Measurements from ENCODE around the gene GFER. TPM values are rescaled to one million over a fixed set of nuclear protein-coding genes. Genes with fewer than 3 reads are reported as not detected.

Gene GFER
- total RNA-seq, 1 donor, result 8.7 TPM

GRCh38 chr16:1998852-1999801, 15.1 kb downstream of the GFER start:
- H3K27me3 ChIP-seq (ENCODE audit: insufficient read depth, low read length), result no peaks in the 10 kb centered on the region
- peaks cover 2% of the 10 kb centered on the region for H3K4me1 ChIP-seq (ENCODE audit: insufficient read depth, low read length)
- no peak overlapping the region for H3K4me3 ChIP-seq (ENCODE audit: insufficient read depth, low read length)
- H3K79me2 ChIP-seq (ENCODE audit: insufficient read depth, low read length), result peaks cover 31% of the 10 kb centered on the region
- no peak for TF ChIP-seq CTCF (IDR thresholded peaks at IDR 0.05; ENCODE audit: extremely low read depth, low read depth, low read length)
- H3K9me3 ChIP-seq (ENCODE audit: low read depth, low read length), result no peaks in the 10 kb centered on the region
- no peak overlapping the region for H2AFZ ChIP-seq (ENCODE audit: low read length)
- no peak overlapping the region for H3K27ac ChIP-seq (ENCODE audit: low read depth, low read length)
- no peak for DNase-seq (ENCODE audit: insufficient read length, low spot score, missing footprints)
- peaks cover 23% of the 10 kb centered on the region for H4K20me1 ChIP-seq (ENCODE audit: insufficient read depth, low read length)
- H3K36me3 ChIP-seq (ENCODE audit: insufficient read depth, low read length), result peaks cover 53% of the 10 kb centered on the region
- H3K4me2 ChIP-seq (ENCODE audit: insufficient read depth, low read length), result no peak overlapping the region

- Histone ChIP-seq H3K79me2 (ENCODE audit: insufficient read depth, low read length) (peaks cover 40% of the 10 kb centered on the region), H3K27me3 (ENCODE audit: insufficient read depth, low read length) (no peaks in the 10 kb centered on the region), H3K9me3 (ENCODE audit: low read depth, low read length) (no peaks in the 10 kb centered on the region), H4K20me1 (ENCODE audit: insufficient read depth, low read length) (peaks cover 32% of the 10 kb centered on the region), H3K4me1 (ENCODE audit: insufficient read depth, low read length) (peaks cover 6% of the 10 kb centered on the region), H3K36me3 (ENCODE audit: insufficient read depth, low read length) (peaks cover 53% of the 10 kb centered on the region), H3K4me3 (ENCODE audit: insufficient read depth, low read length) (no peak overlapping the region), H2AFZ (ENCODE audit: low read length) (no peak overlapping the region), H3K4me2 (ENCODE audit: insufficient read depth, low read length) (no peak overlapping the region), H3K27ac (ENCODE audit: low read depth, low read length) (no peak overlapping the region)
- DNase-seq (ENCODE audit: insufficient read length, low spot score, missing footprints), result no peak
- no peak for TF ChIP-seq CTCF (IDR thresholded peaks at IDR 0.05; ENCODE audit: extremely low read depth, low read depth, low read length)
Measured at GRCh38 chr16:1999866-2000514, 16.0 kb downstream of the GFER start.

- H3K79me2 ChIP-seq (ENCODE audit: insufficient read depth, low read length), result peaks cover 50% of the 10 kb centered on the region
- H2AFZ ChIP-seq (ENCODE audit: low read length), result no peak overlapping the region
- peaks cover 42% of the 10 kb centered on the region for H4K20me1 ChIP-seq (ENCODE audit: insufficient read depth, low read length)
- H3K4me3 ChIP-seq (ENCODE audit: insufficient read depth, low read length), result no peak overlapping the region
- H3K4me2 ChIP-seq (ENCODE audit: insufficient read depth, low read length), result no peak overlapping the region
- no peaks in the 10 kb centered on the region for H3K9me3 ChIP-seq (ENCODE audit: low read depth, low read length)
- no peak for TF ChIP-seq CTCF (IDR thresholded peaks at IDR 0.05; ENCODE audit: extremely low read depth, low read depth, low read length)
- H3K4me1 ChIP-seq (ENCODE audit: insufficient read depth, low read length), result peaks cover 6% of the 10 kb centered on the region
- no peak overlapping the region for H3K27ac ChIP-seq (ENCODE audit: low read depth, low read length)
- peaks cover 53% of the 10 kb centered on the region for H3K36me3 ChIP-seq (ENCODE audit: insufficient read depth, low read length)
- no peak for DNase-seq (ENCODE audit: insufficient read length, low spot score, missing footprints)
- no peaks in the 10 kb centered on the region for H3K27me3 ChIP-seq (ENCODE audit: insufficient read depth, low read length)
Measured at GRCh38 chr16:2001035-2001434, 17.0 kb downstream of the GFER start.

Measured in osteoblast (primary cell).